Measurements from ENCODE around the gene FLRT1. TPM values are rescaled to one million over a fixed set of nuclear protein-coding genes. Genes with fewer than 3 reads are reported as not detected.

FLRT1 gene
- total RNA-seq, 4 donors from 2014 or later, result not detected

- H3K4me1 ChIP-seq, result peaks cover 43% of the 10 kb centered on the region
- 36% methylated on average over 19 of the region's 23 CpGs for WGBS
- no peak overlapping the region for H3K4me3 ChIP-seq
- TF ChIP-seq POLR2A (IDR thresholded peaks at IDR 0.05) (no peak), EP300 (IDR thresholded peaks at IDR 0.05) (no peak), POLR2AphosphoS5 (IDR thresholded peaks at IDR 0.05) (no peak), CTCF (IDR thresholded peaks at IDR 0.05) (no peak)
- H3K27ac ChIP-seq, result no peak overlapping the region
- no peaks in the 10 kb centered on the region for H3K9me3 ChIP-seq
- H3K27me3 ChIP-seq, result no peaks in the 10 kb centered on the region
- no peak for DNase-seq (ENCODE audit: low spot score in 2 of 2)
- peaks cover 17% of the 10 kb centered on the region for H3K36me3 ChIP-seq
These were observed 34.0 kb upstream of the FLRT1 start for GRCh38 chr11:64001484-64002420.

- no peak for TF ChIP-seq POLR2AphosphoS5 (IDR thresholded peaks at IDR 0.05)
- no peak for TF ChIP-seq CTCF (IDR thresholded peaks at IDR 0.05)
- no peak for TF ChIP-seq POLR2A (IDR thresholded peaks at IDR 0.05)
- no peak for TF ChIP-seq EP300 (IDR thresholded peaks at IDR 0.05)
- Histone ChIP-seq H3K27me3 (no peaks in the 10 kb centered on the region), H3K4me1 (peaks cover 47% of the 10 kb centered on the region), H3K4me3 (no peak overlapping the region), H3K27ac (no peak overlapping the region), H3K36me3 (no peaks in the 10 kb centered on the region), H3K9me3 (no peaks in the 10 kb centered on the region)
- WGBS, result 77% methylated on average over 21 of the region's 23 CpGs
- DNase-seq (ENCODE audit: low spot score in 2 of 2), result no peak
These were observed 31.7 kb upstream of the FLRT1 start for GRCh38 chr11:64003807-64004589.

DNA sequence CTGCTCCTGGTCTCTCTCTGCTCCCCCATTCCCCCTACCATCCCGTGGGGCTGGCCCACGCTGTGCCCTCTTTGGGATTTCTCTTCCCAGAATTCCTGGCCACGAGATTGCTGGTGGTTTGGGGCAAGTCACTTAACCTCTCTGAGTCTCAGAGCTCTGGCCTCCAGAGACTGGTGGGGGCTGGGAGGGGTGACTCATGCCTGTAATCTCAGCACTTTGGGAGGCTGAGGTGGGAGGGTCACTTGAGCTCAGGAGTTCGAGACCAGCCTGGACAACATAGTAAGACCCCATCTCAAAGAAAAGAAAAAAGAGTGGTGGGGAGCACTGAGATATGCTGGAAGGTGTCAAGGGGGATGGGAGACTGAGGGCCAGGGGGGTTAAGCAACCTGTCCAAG is 31.1 kb upstream of the FLRT1 start:
- Histone ChIP-seq H3K4me1 (peaks cover 41% of the 10 kb centered on the region), H3K9me3 (no peaks in the 10 kb centered on the region), H3K27ac (no peak overlapping the region), H3K4me3 (no peak overlapping the region), H3K27me3 (no peaks in the 10 kb centered on the region), H3K36me3 (no peaks in the 10 kb centered on the region)
- no peak for DNase-seq (ENCODE audit: low spot score in 2 of 2)
- 63% methylated on average over 3 of the region's 4 CpGs for WGBS
- no peak for TF ChIP-seq POLR2AphosphoS5 (IDR thresholded peaks at IDR 0.05)
- no peak for TF ChIP-seq CTCF (IDR thresholded peaks at IDR 0.05)
- no peak for TF ChIP-seq POLR2A (IDR thresholded peaks at IDR 0.05)

DNA sequence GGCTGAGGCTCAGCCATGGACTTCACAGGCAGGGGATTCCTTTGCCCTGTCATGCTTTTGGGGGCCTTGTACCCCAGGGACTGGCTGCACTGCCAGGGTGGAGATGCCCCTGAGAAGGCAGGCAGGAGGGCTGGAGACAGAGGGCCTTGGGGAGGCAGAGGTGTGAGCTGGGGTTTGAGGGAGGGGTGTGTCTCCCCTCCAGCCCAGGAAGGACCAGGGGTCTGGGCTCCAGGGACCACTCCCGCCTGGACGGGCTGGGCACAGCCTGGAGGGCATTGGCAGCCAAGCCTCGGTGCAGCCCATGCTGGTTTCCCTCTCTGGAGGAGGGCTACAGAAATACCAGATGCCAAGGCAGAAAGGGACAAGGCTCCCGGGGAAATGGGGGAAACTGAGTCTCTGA is 30.0 kb upstream of the FLRT1 start:
- Histone ChIP-seq H3K9me3 (no peaks in the 10 kb centered on the region), H3K27ac (no peak overlapping the region), H3K36me3 (no peaks in the 10 kb centered on the region), H3K27me3 (no peaks in the 10 kb centered on the region), H3K4me1 (peaks cover 30% of the 10 kb centered on the region), H3K4me3 (no peak overlapping the region)
- WGBS, result 83% methylated on average over 1 of the region's 4 CpGs
- no peak for TF ChIP-seq CTCF (IDR thresholded peaks at IDR 0.05)
- TF ChIP-seq POLR2A (IDR thresholded peaks at IDR 0.05), result no peak
- no peak for TF ChIP-seq EP300 (IDR thresholded peaks at IDR 0.05)
- TF ChIP-seq POLR2AphosphoS5 (IDR thresholded peaks at IDR 0.05), result no peak
- DNase-seq (ENCODE audit: low spot score in 2 of 2), result no peak

GRCh38 chr11:64006398-64006797 is 29.3 kb upstream of the FLRT1 start:
- no peaks in the 10 kb centered on the region for H3K36me3 ChIP-seq
- H3K4me3 ChIP-seq, result no peak overlapping the region
- H3K9me3 ChIP-seq, result no peaks in the 10 kb centered on the region
- H3K27ac ChIP-seq, result no peak overlapping the region
- no peak for DNase-seq (ENCODE audit: low spot score in 2 of 2)
- 52% methylated on average over 10 of the region's 12 CpGs for WGBS
- peaks cover 23% of the 10 kb centered on the region for H3K4me1 ChIP-seq
- TF ChIP-seq POLR2A (IDR thresholded peaks at IDR 0.05), result no peak
- no peak for TF ChIP-seq EP300 (IDR thresholded peaks at IDR 0.05)
- no peak for TF ChIP-seq POLR2AphosphoS5 (IDR thresholded peaks at IDR 0.05)
- no peak for TF ChIP-seq CTCF (IDR thresholded peaks at IDR 0.05)
- H3K27me3 ChIP-seq, result no peaks in the 10 kb centered on the region
